PC-9 (cell line): ENCODE measurements around the gene LMO7. TPM values are rescaled to one million over a fixed set of nuclear protein-coding genes. Genes with fewer than 3 reads are reported as not detected.

Experiments
- BruUV-seq: library from RNA; stranded (reverse); fragments of 400-500 nt; replicated peaks from 2 replicates; lab custom pipeline; 2021; lab: Mats Ljungman, UMichigan
- CTCF ChIA-PET: fragments of 300-600 bp; sonication (Branson Sonifier 250); formaldehyde crosslinking; loops from one replicate; lab custom pipeline; 2022; ENCODE audit warnings: antibody characterized with exemption; lab: Charles Lee
- POLR2A ChIA-PET: fragments of 300-600 bp; sonication (Branson Sonifier 250); formaldehyde crosslinking; loops from one replicate; lab custom pipeline; 2022; ENCODE audit warnings: antibody characterized with exemption; ENCODE audit not compliant: unreplicated experiment; lab: Charles Lee
- DNase-seq, 2 experiments: peaks; one replicate each; pipeline versions ENCODE4 v3.0.0 to v3.0.0-alpha.2; 2015 to 2022; ENCODE audit warnings: mixed read lengths in 1 of 2
- H2AFZ ChIP-seq: fragments of 200-600 bp; sonication (generic); 2 replicates; pipeline ENCODE4 v1.8.1; 2017; ENCODE audit warnings: antibody characterized with exemption
- H3F3A ChIP-seq: fragments of 200-600 bp; sonication (generic); 2 replicates; pipeline ENCODE4 v1.8.1; 2017; ENCODE audit warnings: antibody characterized with exemption, mild to moderate bottlenecking, low read depth; ENCODE audit not compliant: insufficient read depth
- H3K27ac ChIP-seq: fragments of 200-600 bp; sonication (generic); 2 replicates; pipeline ENCODE4 v1.6.1; 2016; ENCODE audit warnings: mixed run types
- H3K27me3 ChIP-seq: fragments of 200-600 bp; sonication (generic); 2 replicates; pipeline ENCODE4 v1.6.1; 2016; ENCODE audit warnings: low read depth, mixed run types; ENCODE audit not compliant: insufficient read depth
- H3K36me3 ChIP-seq: fragments of 200-600 bp; sonication (generic); 2 replicates; pipeline ENCODE4 v1.6.1; 2016; ENCODE audit warnings: low read depth, mixed run types
- H3K4me1 ChIP-seq: fragments of 200-600 bp; sonication (generic); replicated peaks from 2 replicates; pipeline ENCODE4 v1.6.1; 2016; ENCODE audit warnings: mixed run types; ENCODE audit not compliant: insufficient read depth
- H3K4me2 ChIP-seq: fragments of 200-600 bp; sonication (generic); 2 replicates; pipeline ENCODE4 v1.6.1; 2017; ENCODE audit warnings: mixed run types
- H3K4me3 ChIP-seq: fragments of 200-600 bp; sonication (generic); 2 replicates; pipeline ENCODE4 v1.6.1; 2016; ENCODE audit warnings: mixed run types
- H3K79me2 ChIP-seq: fragments of 200-600 bp; sonication (generic); 2 replicates; pipeline ENCODE4 v1.6.1; 2017; ENCODE audit warnings: low read depth, mixed run types
- H3K9me2 ChIP-seq: fragments of 200-600 bp; sonication (generic); 2 replicates; pipeline ENCODE4 v1.8.1; 2017; ENCODE audit warnings: mild to moderate bottlenecking; ENCODE audit not compliant: insufficient read depth
- H3K9me3 ChIP-seq: fragments of 200-600 bp; sonication (generic); 2 replicates; pipeline ENCODE4 v1.8.1; 2016; ENCODE audit warnings: low read depth; ENCODE audit not compliant: insufficient read depth
- H4K20me1 ChIP-seq: fragments of 200-600 bp; sonication (generic); 2 replicates; pipeline ENCODE4 v1.8.1; 2017; ENCODE audit not compliant: insufficient read depth
- EZH2 ChIP-seq: fragments of 200-600 bp; sonication (generic); IDR thresholded peaks from 2 replicates; pipeline ENCODE4 v1.8.0; 2017; ENCODE audit warnings: antibody characterized with exemption, low read depth
- intact Hi-C: fragments of 100-400 bp; cut with micrococcal nuclease; formaldehyde crosslinking; loops from one replicate; pipeline ENCODE4 v1.10.0; 2022; ENCODE audit not compliant: unreplicated experiment
- total RNA-seq: library from RNA; stranded (reverse); gene quantifications from 2 replicates; pipeline ENCODE4 v1.2.3, GENCODE V29; 2021
- TF ChIP-seq, protein P1 (sequence below): fragments of 200-600 bp; sonication (generic); conservative IDR thresholded peaks from 2 replicates; pipeline ENCODE4 v1.6.1; 2017; ENCODE audit warnings: mixed run types, antibody characterized with exemption, mild to moderate bottlenecking, moderate library complexity

Gene LMO7
- total RNA-seq, 1 experiment from 2014 or later, result 93.0 TPM

GRCh38 chr13:75769141-75769905 lies 133.2 kb downstream of the LMO7 start:
- H3K36me3 ChIP-seq, result peaks cover 63% of the 10 kb centered on the region
- peaks cover 80% of the 10 kb centered on the region for H3K79me2 ChIP-seq
- H2AFZ ChIP-seq, result no peak overlapping the region
- H3F3A ChIP-seq, result peaks cover 5% of the 10 kb centered on the region; the same call in 1 of the 2 replicates
- ChIA-PET CTCF (no interaction called here), POLR2A (no interaction called here)
- no peaks in the 10 kb centered on the region for H4K20me1 ChIP-seq
- H3K4me2 ChIP-seq, result no peak overlapping the region
- no peaks in the 10 kb centered on the region for H3K27me3 ChIP-seq
- intact Hi-C loops, result no loop called here
- peaks cover 29% of the 10 kb centered on the region for H3K4me1 ChIP-seq
- TF ChIP-seq, protein P1, sequence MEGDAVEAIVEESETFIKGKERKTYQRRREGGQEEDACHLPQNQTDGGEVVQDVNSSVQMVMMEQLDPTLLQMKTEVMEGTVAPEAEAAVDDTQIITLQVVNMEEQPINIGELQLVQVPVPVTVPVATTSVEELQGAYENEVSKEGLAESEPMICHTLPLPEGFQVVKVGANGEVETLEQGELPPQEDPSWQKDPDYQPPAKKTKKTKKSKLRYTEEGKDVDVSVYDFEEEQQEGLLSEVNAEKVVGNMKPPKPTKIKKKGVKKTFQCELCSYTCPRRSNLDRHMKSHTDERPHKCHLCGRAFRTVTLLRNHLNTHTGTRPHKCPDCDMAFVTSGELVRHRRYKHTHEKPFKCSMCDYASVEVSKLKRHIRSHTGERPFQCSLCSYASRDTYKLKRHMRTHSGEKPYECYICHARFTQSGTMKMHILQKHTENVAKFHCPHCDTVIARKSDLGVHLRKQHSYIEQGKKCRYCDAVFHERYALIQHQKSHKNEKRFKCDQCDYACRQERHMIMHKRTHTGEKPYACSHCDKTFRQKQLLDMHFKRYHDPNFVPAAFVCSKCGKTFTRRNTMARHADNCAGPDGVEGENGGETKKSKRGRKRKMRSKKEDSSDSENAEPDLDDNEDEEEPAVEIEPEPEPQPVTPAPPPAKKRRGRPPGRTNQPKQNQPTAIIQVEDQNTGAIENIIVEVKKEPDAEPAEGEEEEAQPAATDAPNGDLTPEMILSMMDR, result no peak
- TF ChIP-seq EZH2, result no peak
- no peak for DNase-seq
- H3K9me2 ChIP-seq, result no peaks in the 10 kb centered on the region
- H3K4me3 ChIP-seq, result no peak overlapping the region
- BruUV-seq, result no TSS peak
- H3K27ac ChIP-seq, result no peak overlapping the region
- peaks cover 13% of the 10 kb centered on the region; the same call in 1 of the 2 replicates for H3K9me3 ChIP-seq

GRCh38 chr13:75770164-75770563 lies 134.0 kb downstream of the LMO7 start:
- H2AFZ ChIP-seq, result no peak overlapping the region
- H3K27ac ChIP-seq, result peak overlapping the region; percentile 89; the same call in 1 of the 2 replicates
- no peak for DNase-seq
- H3F3A ChIP-seq, result peaks cover 5% of the 10 kb centered on the region; the same call in 1 of the 2 replicates
- peaks cover 77% of the 10 kb centered on the region for H3K79me2 ChIP-seq
- no peak overlapping the region for H3K4me2 ChIP-seq
- H3K9me3 ChIP-seq, result peaks cover 13% of the 10 kb centered on the region; the same call in 1 of the 2 replicates
- no peaks in the 10 kb centered on the region for H3K9me2 ChIP-seq
- H3K27me3 ChIP-seq, result no peaks in the 10 kb centered on the region
- peaks cover 23% of the 10 kb centered on the region for H3K4me1 ChIP-seq
- CTCF ChIA-PET, result interaction anchor here (0.8 kb wide), 1 partner anchor 8 kb away, joined by 3 read pairs; no protein-coding TSS in a partner anchor
- POLR2A ChIA-PET, result interaction anchor here (0.5 kb wide), 1 partner anchor 267 kb away, joined by 6 read pairs; no protein-coding TSS in a partner anchor
- no peak overlapping the region for H3K4me3 ChIP-seq
- no TSS peak for BruUV-seq
- peaks cover 65% of the 10 kb centered on the region for H3K36me3 ChIP-seq
- intact Hi-C loops, result loop anchor here (2.0 kb wide), 1 partner anchor 65 kb away; no protein-coding TSS in a partner anchor
- H4K20me1 ChIP-seq, result no peaks in the 10 kb centered on the region
- no peak for TF ChIP-seq EZH2

GRCh38 chr13:75770592-75771011 lies 134.5 kb downstream of the LMO7 start:
- Histone ChIP-seq H3K4me3 (no peak overlapping the region), H2AFZ (no peak overlapping the region), H4K20me1 (no peaks in the 10 kb centered on the region), H3K9me3 (peaks cover 13% of the 10 kb centered on the region; the same call in 1 of the 2 replicates), H3K36me3 (peaks cover 61% of the 10 kb centered on the region), H3K27ac (peak overlapping the region; percentile 89), H3K9me2 (no peaks in the 10 kb centered on the region), H3F3A (peaks cover 5% of the 10 kb centered on the region; the same call in 1 of the 2 replicates), H3K4me2 (no peak overlapping the region), H3K79me2 (peaks cover 72% of the 10 kb centered on the region), H3K4me1 (peaks cover 23% of the 10 kb centered on the region), H3K27me3 (no peaks in the 10 kb centered on the region)
- no peak for DNase-seq
- CTCF ChIA-PET, result interaction anchor here (0.8 kb wide), 1 partner anchor 9 kb away, joined by 3 read pairs; no protein-coding TSS in a partner anchor
- POLR2A ChIA-PET, result interaction anchor here (0.5 to 0.6 kb wide), 3 partner anchors 10 to 266 kb away, joined by 3 to 6 read pairs (median 4); no protein-coding TSS in a partner anchor
- BruUV-seq, result no TSS peak
- intact Hi-C loops, result loop anchor here (2.0 kb wide), 1 partner anchor 66 kb away; no protein-coding TSS in a partner anchor
- no peak for TF ChIP-seq EZH2
- TF ChIP-seq, protein P1, result no peak
